K562 (cell line): ENCODE results near the gene ZFP2. TPM values are rescaled to one million over a fixed set of nuclear protein-coding genes. Genes with fewer than 3 reads are reported as not detected.

ENCODE experiments used
- ATAC-seq: fragments of 200-7000 bp; cut with Tn5 transposase; 3 replicates; pipeline ENCODE4 v1.9.1; 2020; ENCODE audit warnings: moderate library complexity
- BruUV-seq: library from RNA; stranded (reverse); fragments of 400-500 nt; replicated peaks from 2 replicates; lab custom pipeline; 2021; lab: Mats Ljungman, UMichigan
- CTCF ChIA-PET: fragments of 300-600 bp; formaldehyde crosslinking; extraction: SDS; loops from one replicate; lab custom pipeline; 2021; ENCODE audit warnings: low intra/inter-chr PET ratio; lab: Yijun Ruan, JAX
- POLR2A ChIA-PET: fragments of 300-600, 350-650 bp; sonication (Branson Sonifier 250); formaldehyde crosslinking; extraction: SDS; loops from one replicate; lab custom pipeline; 2021; ENCODE audit warnings: antibody characterized with exemption, inconsistent platforms; lab: Yijun Ruan, JAX
- DNase-seq, 4 experiments: peaks; one replicate each; pipeline versions ENCODE4 v3.0.0 to v3.0.0-alpha.2; 2011 to 2018; ENCODE audit warnings: low spot score in 3 of 4, mixed read lengths in 3 of 4; ENCODE audit errors: extremely low read depth in 1 of 4
- FAIRE-seq: peaks from 2 replicates; lab custom pipeline; 2011; peaks lifted over from hg19 to GRCh38; lab: Jason Lieb, UNC
- H2AFZ ChIP-seq: 2 replicates; pipeline ENCODE4 v1.6.0; 2011; ENCODE audit warnings: low read depth, low read length, control low read depth, inconsistent platforms
- H3K27ac ChIP-seq: fragments of 200-600 bp; 3 replicates; pipeline ENCODE4 v1.8.0; 2011; ENCODE audit warnings: low read depth, mild to moderate bottlenecking, control low read depth, inconsistent platforms, low read length, moderate library complexity, mixed read lengths; ENCODE audit errors: extremely low read depth
- H3K27me3 ChIP-seq, 2 experiments: fragments of 300-600 bp in 1 of 2; 2 replicates in 1 of 2; 3 replicates in 1 of 2; pipeline versions ENCODE4 v1.6.0 to v1.8.0; 2011; ENCODE audit warnings: inconsistent platforms in 2 of 2, low read length in 2 of 2, mild to moderate bottlenecking in 1 of 2, mixed read lengths in 1 of 2, moderate library complexity in 1 of 2; ENCODE audit not compliant: control insufficient read depth in 2 of 2, insufficient read depth in 2 of 2
- H3K36me3 ChIP-seq: fragments of 300-600 bp; 3 replicates; pipeline ENCODE4 v1.8.0; 2011; ENCODE audit warnings: mild to moderate bottlenecking, low read length, inconsistent platforms; ENCODE audit not compliant: control insufficient read depth, insufficient read depth
- H3K4me1 ChIP-seq, 2 experiments: fragments of 200-600 bp in 1 of 2; replicated peaks in 1 of 2; 2 replicates in 1 of 2; 3 replicates in 1 of 2; pipeline versions ENCODE4 v1.5.1 to v1.8.0; 2011; ENCODE audit warnings: inconsistent platforms in 2 of 2, low read length in 2 of 2, mild to moderate bottlenecking in 1 of 2, mixed read lengths in 1 of 2, moderate library complexity in 1 of 2; ENCODE audit not compliant: control insufficient read depth in 2 of 2, insufficient read depth in 2 of 2
- H3K4me2 ChIP-seq: 2 replicates; pipeline ENCODE4 v1.6.1; 2011; ENCODE audit warnings: low read length, control low read depth, inconsistent platforms, mixed read lengths; ENCODE audit not compliant: insufficient read depth
- H3K4me3 ChIP-seq: fragments of 200-600 bp; sonication (generic), shearing (Covaris generic); 2 replicates; pipeline ENCODE4 v1.5.1; 2016; ENCODE audit warnings: control low read depth, inconsistent platforms
- H3K79me2 ChIP-seq: fragments of 200-600 bp; 3 replicates; pipeline ENCODE4 v1.8.0; 2011; ENCODE audit warnings: low read length, inconsistent platforms; ENCODE audit not compliant: control insufficient read depth, insufficient read depth
- H3K9ac ChIP-seq, 2 experiments: 2 replicates each; pipeline versions ENCODE4 v1.6.0 to v1.6.1; 2011; ENCODE audit warnings: low read depth in 2 of 2, low read length in 2 of 2, control low read depth in 1 of 2, inconsistent platforms in 1 of 2, mild to moderate bottlenecking in 1 of 2, mixed read lengths in 1 of 2; ENCODE audit not compliant: insufficient read depth in 1 of 2
- H3K9me1 ChIP-seq: one replicate; pipeline ENCODE4 v1.6.0; 2011; ENCODE audit warnings: inconsistent platforms, mild to moderate bottlenecking, low read length, moderate library complexity; ENCODE audit not compliant: control insufficient read depth, insufficient read depth
- H3K9me3 ChIP-seq: replicated peaks from 2 replicates; pipeline ENCODE4 v1.5.1; 2011; ENCODE audit warnings: low read depth, low read length, inconsistent platforms; ENCODE audit not compliant: control insufficient read depth, insufficient read depth
- H4K20me1 ChIP-seq: replicated peaks from 2 replicates; pipeline ENCODE4 v1.6.1; 2011; ENCODE audit warnings: low read length, inconsistent platforms, mixed read lengths; ENCODE audit not compliant: control insufficient read depth, insufficient read depth
- ELF1 ChIP-seq: fragments of 200-800 bp; sonication (Bioruptor generic); IDR thresholded peaks from 2 replicates; pipeline ENCODE4 v1.6.1; 2016; ENCODE audit warnings: missing genetic modification characterization, missing compliant biosample characterization
- MBD2 ChIP-seq: sonication (generic); IDR thresholded peaks from 2 replicates; pipeline ENCODE4 v1.6.1; 2016; ENCODE audit warnings: low read depth, borderline replicate concordance
- MCM2 ChIP-seq: fragments of 450-650 bp; IDR thresholded peaks from 2 replicates; pipeline ENCODE4 v1.6.1; 2017; ENCODE audit warnings: low read depth, mild to moderate bottlenecking
- ZNF175 ChIP-seq: fragments of 200-800 bp; sonication (Bioruptor generic); IDR thresholded peaks from 2 replicates; pipeline ENCODE4 v1.6.1; 2016; ENCODE audit warnings: low read depth, mild to moderate bottlenecking, missing genetic modification characterization, missing compliant biosample characterization
- WGBS: fragments of 100-300 bp; shearing (Covaris generic); methylation state at CpG from one replicate; pipeline ENCODE4 v1.1.6; 2016; ENCODE audit warnings: low coverage, mixed read lengths; ENCODE audit not compliant: insufficient coverage; ENCODE audit errors: missing lambda C conversion rate; 5-methylcytosine and 5-hydroxymethylcytosine counted together
- in situ Hi-C: fragments of 300-500 bp; cut with MboI; formaldehyde crosslinking; loops from 4 replicates; pipeline ENCODE4 v1.15.0; 2018; ENCODE audit warnings: inconsistent platforms, mixed read lengths
- intact Hi-C: fragments of 100-400 bp; cut with micrococcal nuclease; formaldehyde crosslinking; loops from 2 replicates; pipeline ENCODE4 v1.14.2; 2022
- polyA plus RNA-seq, 8 experiments: library from polyadenylated mRNA; depleted of rRNA in 4 of 8; stranded (reverse) in 5 of 8; unstranded in 3 of 8; fragments of >200 nt; fragmentation: Nextera tagmentation in 2 of 8; fragmentation: Illumina TruSeq in 1 of 8; extraction: Ambion mirVana in 2 of 8; extraction: Trizol in 1 of 8; gene quantifications; 2 replicates each; pipeline versions ENCODE4 v1.2.1 to v1.2.3, GENCODE V29; 2011 to 2014; ENCODE audit warnings: inconsistent platforms in 1 of 8, missing spikeins in 1 of 8
- total RNA-seq, 7 experiments: library from RNA; depleted of rRNA in 6 of 7; stranded (reverse); fragments of >200 nt in 6 of 7; fragmentation: Illumina TruSeq in 2 of 7; extraction: Trizol in 2 of 7; gene quantifications; 2 replicates each; pipeline versions ENCODE4 v1.2.1 to v1.2.3, GENCODE V29; 2011 to 2021; ENCODE audit warnings: low replicate concordance in 1 of 7
- TF ChIP-seq, protein P1 (sequence below), 3 experiments: IDR thresholded peaks in 2 of 3; conservative IDR thresholded peaks in 1 of 3; 2 replicates each; pipeline ENCODE4 v1.5.1; 2011 to 2012; ENCODE audit warnings: low read length in 3 of 3, mild to moderate bottlenecking in 3 of 3, control low read depth in 2 of 3, improper control_type of control experiment in 1 of 3, inconsistent platforms in 1 of 3, low read depth in 1 of 3, mixed read lengths in 1 of 3, moderate library complexity in 1 of 3; ENCODE audit not compliant: insufficient read depth in 2 of 3
- TF ChIP-seq, protein P2 (sequence below): IDR thresholded peaks from 2 replicates; pipeline ENCODE4 v1.6.1; 2012; ENCODE audit warnings: low read depth, low read length, improper control_type of control experiment, borderline replicate concordance

Gene ZFP2
- total and polyA plus RNA-seq, 9 of the 15 experiments (the other 6 are each of a cell fraction or from before 2014, with no cell fraction given) = 0.07 to 0.13 TPM; not detected in 7

DNA sequence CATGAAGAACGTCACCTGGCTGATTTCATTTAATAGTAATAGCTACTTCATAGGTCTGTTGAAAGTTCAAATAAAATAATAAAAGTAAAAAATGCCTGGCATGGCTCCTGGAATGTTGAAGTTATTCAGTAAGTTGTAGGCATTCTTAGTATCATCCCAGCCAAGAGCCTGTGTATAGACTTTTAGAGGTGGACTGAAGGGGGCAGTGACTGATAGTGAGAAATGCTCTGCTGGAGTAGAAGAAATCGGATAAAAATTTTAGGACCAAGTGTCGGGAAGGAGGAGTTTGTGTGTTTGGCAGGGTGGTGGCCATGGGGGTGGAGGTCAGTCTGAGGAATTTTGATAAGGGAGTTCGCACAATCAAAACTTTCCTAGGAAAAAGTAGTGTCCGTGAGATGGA is 3.6 kb downstream of the ZFP2 start:
- no peak for ATAC-seq
- CTCF ChIA-PET = no interaction called here
- no peaks in the 10 kb centered on the region for H3K79me2 ChIP-seq
- in situ Hi-C loops = no loop called here
- H3K4me3 ChIP-seq = no peak overlapping the region
- H2AFZ ChIP-seq = no peak overlapping the region
- no peak for FAIRE-seq
- BruUV-seq = no TSS peak
- 3% methylated on average over 5 of the region's 5 CpGs for WGBS
- H3K4me2 ChIP-seq = no peak overlapping the region
- H3K9me3 ChIP-seq = no peaks in the 10 kb centered on the region
- intact Hi-C loops = no loop called here
- POLR2A ChIA-PET = interaction anchor here (0.7 kb wide), 1 partner anchor 607 kb away, joined by 3 read pairs; no protein-coding TSS in a partner anchor
- no peak overlapping the region for H3K9ac ChIP-seq
- no peak overlapping the region for H3K27ac ChIP-seq
- H3K9me1 ChIP-seq = no peaks in the 10 kb centered on the region
- no peak for DNase-seq
- H3K27me3 ChIP-seq = no peaks in the 10 kb centered on the region
- no peaks in the 10 kb centered on the region for H3K36me3 ChIP-seq
- H4K20me1 ChIP-seq = no peaks in the 10 kb centered on the region
- peaks cover 0 to 8% of the 10 kb centered on the region in 2 experiments; a peak in 1 of 5 replicates for H3K4me1 ChIP-seq
- TF ChIP-seq, protein P1, sequence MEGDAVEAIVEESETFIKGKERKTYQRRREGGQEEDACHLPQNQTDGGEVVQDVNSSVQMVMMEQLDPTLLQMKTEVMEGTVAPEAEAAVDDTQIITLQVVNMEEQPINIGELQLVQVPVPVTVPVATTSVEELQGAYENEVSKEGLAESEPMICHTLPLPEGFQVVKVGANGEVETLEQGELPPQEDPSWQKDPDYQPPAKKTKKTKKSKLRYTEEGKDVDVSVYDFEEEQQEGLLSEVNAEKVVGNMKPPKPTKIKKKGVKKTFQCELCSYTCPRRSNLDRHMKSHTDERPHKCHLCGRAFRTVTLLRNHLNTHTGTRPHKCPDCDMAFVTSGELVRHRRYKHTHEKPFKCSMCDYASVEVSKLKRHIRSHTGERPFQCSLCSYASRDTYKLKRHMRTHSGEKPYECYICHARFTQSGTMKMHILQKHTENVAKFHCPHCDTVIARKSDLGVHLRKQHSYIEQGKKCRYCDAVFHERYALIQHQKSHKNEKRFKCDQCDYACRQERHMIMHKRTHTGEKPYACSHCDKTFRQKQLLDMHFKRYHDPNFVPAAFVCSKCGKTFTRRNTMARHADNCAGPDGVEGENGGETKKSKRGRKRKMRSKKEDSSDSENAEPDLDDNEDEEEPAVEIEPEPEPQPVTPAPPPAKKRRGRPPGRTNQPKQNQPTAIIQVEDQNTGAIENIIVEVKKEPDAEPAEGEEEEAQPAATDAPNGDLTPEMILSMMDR (IDR thresholded peaks at IDR 0.05 in 2 of 3, conservative IDR thresholded peaks at IDR 0.05 in 1 of 3; ENCODE audit: insufficient read depth in 2 of 3, low read depth in 1 of 3, low read length in 3 of 3) = peak in 1 of 3 experiments; percentile 15; a peak in 1 of 6 replicates
- TF ChIP-seq ZNF175 = no peak
- TF ChIP-seq, all 486 proteins: peak for 1

- ChIA-PET CTCF (no interaction called here), POLR2A (no interaction called here)
- H3K27me3 ChIP-seq = no peaks in the 10 kb centered on the region
- H3K4me1 ChIP-seq = no peaks in the 10 kb centered on the region
- H3K36me3 ChIP-seq = no peaks in the 10 kb centered on the region
- H3K9me3 ChIP-seq = 0 out of 2 replicates have a peak, but pooled peaks cover 3% of the 10 kb centered on the region
- no peak overlapping the region for H3K4me3 ChIP-seq
- 0% methylated on average over 3 of the region's 3 CpGs for WGBS
- H2AFZ ChIP-seq = no peak overlapping the region
- in situ Hi-C loops (no loop called here), intact Hi-C loops (no loop called here)
- no peaks in the 10 kb centered on the region for H4K20me1 ChIP-seq
- FAIRE-seq (no peak), ATAC-seq (no peak), DNase-seq (no peak)
- H3K4me2 ChIP-seq = no peak overlapping the region
- no TSS peak for BruUV-seq
- H3K9me1 ChIP-seq = no peaks in the 10 kb centered on the region
- H3K79me2 ChIP-seq = no peaks in the 10 kb centered on the region
- no peak overlapping the region for H3K9ac ChIP-seq
- H3K27ac ChIP-seq = no peak overlapping the region
- TF ChIP-seq MBD2 (no peak), ELF1 (tag) (no peak), MCM2 (no peak)
- TF ChIP-seq, protein P2, sequence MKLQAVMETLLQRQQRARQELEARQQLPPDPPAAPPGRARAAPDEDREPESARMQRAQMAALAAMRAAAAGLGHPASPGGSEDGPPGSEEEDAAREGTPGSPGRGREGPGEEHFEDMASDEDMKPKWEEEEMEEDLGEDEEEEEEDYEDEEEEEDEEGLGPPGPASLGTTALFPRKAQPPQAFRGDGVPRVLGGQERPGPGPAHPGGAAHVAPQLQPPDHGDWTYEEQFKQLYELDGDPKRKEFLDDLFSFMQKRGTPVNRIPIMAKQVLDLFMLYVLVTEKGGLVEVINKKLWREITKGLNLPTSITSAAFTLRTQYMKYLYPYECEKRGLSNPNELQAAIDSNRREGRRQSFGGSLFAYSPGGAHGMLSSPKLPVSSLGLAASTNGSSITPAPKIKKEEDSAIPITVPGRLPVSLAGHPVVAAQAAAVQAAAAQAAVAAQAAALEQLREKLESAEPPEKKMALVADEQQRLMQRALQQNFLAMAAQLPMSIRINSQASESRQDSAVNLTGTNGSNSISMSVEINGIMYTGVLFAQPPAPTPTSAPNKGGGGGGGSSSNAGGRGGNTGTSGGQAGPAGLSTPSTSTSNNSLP = no peak
These were observed 7.1 kb downstream of the ZFP2 start for GRCh38 chr5:178902849-178903248.
